Measurements from ENCODE around the gene FLNA.

GRCh38 chrX:154362085-154362742 is 12.2 kb downstream of the FLNA start:
- TF ChIP-seq, protein P1, sequence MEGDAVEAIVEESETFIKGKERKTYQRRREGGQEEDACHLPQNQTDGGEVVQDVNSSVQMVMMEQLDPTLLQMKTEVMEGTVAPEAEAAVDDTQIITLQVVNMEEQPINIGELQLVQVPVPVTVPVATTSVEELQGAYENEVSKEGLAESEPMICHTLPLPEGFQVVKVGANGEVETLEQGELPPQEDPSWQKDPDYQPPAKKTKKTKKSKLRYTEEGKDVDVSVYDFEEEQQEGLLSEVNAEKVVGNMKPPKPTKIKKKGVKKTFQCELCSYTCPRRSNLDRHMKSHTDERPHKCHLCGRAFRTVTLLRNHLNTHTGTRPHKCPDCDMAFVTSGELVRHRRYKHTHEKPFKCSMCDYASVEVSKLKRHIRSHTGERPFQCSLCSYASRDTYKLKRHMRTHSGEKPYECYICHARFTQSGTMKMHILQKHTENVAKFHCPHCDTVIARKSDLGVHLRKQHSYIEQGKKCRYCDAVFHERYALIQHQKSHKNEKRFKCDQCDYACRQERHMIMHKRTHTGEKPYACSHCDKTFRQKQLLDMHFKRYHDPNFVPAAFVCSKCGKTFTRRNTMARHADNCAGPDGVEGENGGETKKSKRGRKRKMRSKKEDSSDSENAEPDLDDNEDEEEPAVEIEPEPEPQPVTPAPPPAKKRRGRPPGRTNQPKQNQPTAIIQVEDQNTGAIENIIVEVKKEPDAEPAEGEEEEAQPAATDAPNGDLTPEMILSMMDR (conservative IDR thresholded peaks at IDR 0.05): no peak
- no peak for TF ChIP-seq ZFX (IDR thresholded peaks at IDR 0.05)
